Esophagus muscularis mucosa (tissue), 4 donors: ENCODE data around the gene CCDC9. TPM values are rescaled to one million over a fixed set of nuclear protein-coding genes. Genes with fewer than 3 reads are reported as not detected.

ENCODE experiments used
- DNase-seq: peaks from one replicate; pipeline ENCODE4 v3.0.0-alpha.2; 2017; ENCODE audit errors: extremely low spot score
- H3K27ac ChIP-seq, 4 donors: fragments of 200-600 bp; sonication (generic); replicated peaks in 1 of 4; 1 replicate in 3 of 4; 2 replicates in 1 of 4; pipeline ENCODE4 v1.5.1; 2016 to 2019; ENCODE audit warnings: mild to moderate bottlenecking in 1 of 4
- H3K27me3 ChIP-seq, 4 donors: fragments of 200-600 bp; sonication (generic); one replicate each; pipeline versions ENCODE4 v1.5.1 to v1.6.0; 2016 to 2019
- H3K36me3 ChIP-seq, 4 donors: fragments of 200-600 bp; sonication (generic); one replicate each; pipeline ENCODE4 v1.5.1; 2016 to 2019
- H3K4me1 ChIP-seq, 4 donors: fragments of 200-600 bp; sonication (generic); one replicate each; pipeline ENCODE4 v1.5.1; 2016 to 2019
- H3K4me3 ChIP-seq, 4 donors: fragments of 200-600 bp; sonication (generic); 1 replicate in 2 of 4; 2 replicates in 2 of 4; pipeline ENCODE4 v1.5.1; 2016 to 2019; ENCODE audit warnings: mild to moderate bottlenecking in 4 of 4, moderate library complexity in 1 of 4
- H3K9me3 ChIP-seq, 4 donors: fragments of 200-600 bp; sonication (generic); 1 replicate in 3 of 4; 2 replicates in 1 of 4; pipeline ENCODE4 v1.5.1; 2016 to 2019
- EP300 ChIP-seq: sonication (generic); formaldehyde crosslinking; IDR thresholded peaks from one replicate; pipeline ENCODE4 v1.6.1; 2017; ENCODE audit warnings: antibody characterized with exemption
- POLR2A ChIP-seq: fragments of 450-650 bp; IDR thresholded peaks from one replicate; pipeline ENCODE4 v1.6.1; 2017; ENCODE audit warnings: antibody characterized with exemption, moderate library complexity, mild to moderate bottlenecking, low read depth
- POLR2AphosphoS5 ChIP-seq, 2 donors: sonication (generic); formaldehyde crosslinking; IDR thresholded peaks; one replicate each; pipeline ENCODE4 v1.6.1; 2017; ENCODE audit warnings: antibody characterized with exemption in 2 of 2
- WGBS: methylation state at CpG from one replicate; pipeline ENCODE4 v1.1.5; 2018; 5-methylcytosine and 5-hydroxymethylcytosine counted together
- intact Hi-C: fragments of 100-400 bp; cut with DNase I; formaldehyde crosslinking; loops from one replicate; pipeline ENCODE4 v1.15.1; 2023
- small RNA-seq, 3 donors: library from RNA; depleted of rRNA; stranded (forward); fragments of <200 nt; gene quantifications; one replicate each; pipeline ENCODE3, GENCODE V24; 2016
- total RNA-seq, 4 donors: library from RNA; depleted of rRNA; stranded (reverse); fragments of >200 nt; gene quantifications; one replicate each; pipeline versions ENCODE4 v1.1.0 to v1.2.1, GENCODE V29; 2016
- TF ChIP-seq, protein P1 (sequence below), 3 experiments: fragments of 200-600 bp in 2 of 3; fragments of 450-650 bp in 1 of 3; sonication (generic) in 2 of 3; IDR thresholded peaks; one replicate each; pipeline ENCODE4 v1.5.1; 2017 to 2019; ENCODE audit warnings: antibody characterized with exemption in 3 of 3, mild to moderate bottlenecking in 2 of 3, moderate library complexity in 1 of 3

The CCDC9 gene
- total RNA-seq, 4 donors from 2014 or later, result 22.4 to 30.6 (median 25.5) TPM

- Histone ChIP-seq H3K4me1 (no peaks in the 10 kb centered on the region), H3K27ac (no peak overlapping the region), H3K9me3 (no peaks in the 10 kb centered on the region), H3K4me3 (no peak overlapping the region), H3K27me3 (peaks cover 0 to 85% (median 6%) of the 10 kb centered on the region in 4 donors), H3K36me3 (no peaks in the 10 kb centered on the region)
- TF ChIP-seq POLR2AphosphoS5 (IDR thresholded peaks at IDR 0.05), result no peak
- no peak for TF ChIP-seq EP300
- TF ChIP-seq, protein P1, sequence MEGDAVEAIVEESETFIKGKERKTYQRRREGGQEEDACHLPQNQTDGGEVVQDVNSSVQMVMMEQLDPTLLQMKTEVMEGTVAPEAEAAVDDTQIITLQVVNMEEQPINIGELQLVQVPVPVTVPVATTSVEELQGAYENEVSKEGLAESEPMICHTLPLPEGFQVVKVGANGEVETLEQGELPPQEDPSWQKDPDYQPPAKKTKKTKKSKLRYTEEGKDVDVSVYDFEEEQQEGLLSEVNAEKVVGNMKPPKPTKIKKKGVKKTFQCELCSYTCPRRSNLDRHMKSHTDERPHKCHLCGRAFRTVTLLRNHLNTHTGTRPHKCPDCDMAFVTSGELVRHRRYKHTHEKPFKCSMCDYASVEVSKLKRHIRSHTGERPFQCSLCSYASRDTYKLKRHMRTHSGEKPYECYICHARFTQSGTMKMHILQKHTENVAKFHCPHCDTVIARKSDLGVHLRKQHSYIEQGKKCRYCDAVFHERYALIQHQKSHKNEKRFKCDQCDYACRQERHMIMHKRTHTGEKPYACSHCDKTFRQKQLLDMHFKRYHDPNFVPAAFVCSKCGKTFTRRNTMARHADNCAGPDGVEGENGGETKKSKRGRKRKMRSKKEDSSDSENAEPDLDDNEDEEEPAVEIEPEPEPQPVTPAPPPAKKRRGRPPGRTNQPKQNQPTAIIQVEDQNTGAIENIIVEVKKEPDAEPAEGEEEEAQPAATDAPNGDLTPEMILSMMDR (IDR thresholded peaks at IDR 0.05), result no peak
- TF ChIP-seq POLR2A, result no peak
- WGBS, result 95% methylated on average over 41 of the region's 46 CpGs
- DNase-seq, result no peak
- intact Hi-C loops, result no loop called here
Observed at GRCh38 chr19:47319923-47320871, 63.9 kb downstream of the CCDC9 start.

Small RNA genes within 50 kb of the gene (small RNA-seq; reads per million reads assigned to genes)
- gene MIR3190, result 0 reads per million in 3 donors

Other genes starting within 250 kb of the CCDC9 start
- under 1 TPM in 1 of 4 donors, not detected in 3; 0.34 TPM for gene NPAS1, start 236.7 kb upstream of the CCDC9 start, total RNA-seq
- 10 to 100 TPM; 34.8 to 46.7 (median 41.6) TPM for gene TMEM160, start 207.9 kb upstream of the CCDC9 start, total RNA-seq
- gene ZC3H4, start 142.7 kb upstream of the CCDC9 start, total RNA-seq, result 10 to 100 TPM; 26.2 to 34.7 (median 30.2) TPM
- 100 to 1,000 TPM; 130 to 143 (median 136) TPM for gene SAE1, start 125.7 kb upstream of the CCDC9 start, total RNA-seq
- 10 to 100 TPM in 2 of 4 donors, 1 to 10 TPM in 2; 5.0 to 21.3 (median 11.5) TPM for gene BBC3, start 25.3 kb upstream of the CCDC9 start, total RNA-seq
- 10 to 100 TPM; 12.5 to 17.4 (median 16.9) TPM for gene INAFM1, start 18.4 kb downstream of the CCDC9 start, total RNA-seq
- gene C5AR1, start 53.3 kb downstream of the CCDC9 start, total RNA-seq, result 10 to 100 TPM in 1 of 4 donors, 1 to 10 TPM in 3; 5.0 to 32.6 (median 7.0) TPM
- gene C5AR2, start 75.7 kb downstream of the CCDC9 start, total RNA-seq, result 1 to 10 TPM in 1 of 4 donors, under 1 TPM in 3; 0.42 to 4.6 (median 0.72) TPM
- 10 to 100 TPM in 3 of 4 donors, 1 to 10 TPM in 1; 9.1 to 15.6 (median 12.2) TPM for gene DHX34, start 92.8 kb downstream of the CCDC9 start, total RNA-seq
- 10 to 100 TPM; 22.8 to 33.2 (median 30.7) TPM for gene MEIS3, start 163.0 kb downstream of the CCDC9 start, total RNA-seq
- 10 to 100 TPM in 2 of 4 donors, 1 to 10 TPM in 2; 6.2 to 18.7 (median 10.4) TPM for gene SLC8A2, start 215.4 kb downstream of the CCDC9 start, total RNA-seq
- 1 to 10 TPM; 2.3 to 9.4 (median 5.2) TPM for gene KPTN, start 227.7 kb downstream of the CCDC9 start, total RNA-seq